Activated T-cell treated with anti-CD3 and anti-CD28 coated beads for 1 hour (primary cell): ENCODE results near the gene LPP.
"Not testable (repeated sequence)": the region's sequence is repeated elsewhere in the genome, so short reads cannot be mapped to it uniquely, and the experiment has no call there.

ENCODE experiments used
- DNase-seq: peaks from one replicate; pipeline ENCODE4 v3.0.0-alpha.2; 2020; ENCODE audit warnings: low read depth

LPP gene

GRCh38 chr3:188682316-188682715 is 528.4 kb downstream of the LPP start:
- no peak for DNase-seq

- no peak for DNase-seq
Observed at GRCh38 chr3:188683032-188683521, 529.1 kb downstream of the LPP start.

- no peak for DNase-seq
Observed at GRCh38 chr3:188684276-188684675, 530.3 kb downstream of the LPP start.

GRCh38 chr3:188685789-188686188 is 531.8 kb downstream of the LPP start:
- DNase-seq = no peak

GRCh38 chr3:188686324-188686723 is 532.4 kb downstream of the LPP start:
- DNase-seq = no peak

GRCh38 chr3:188687389-188687788 is 533.4 kb downstream of the LPP start:
- no peak for DNase-seq

GRCh38 chr3:188689101-188689574 is 535.2 kb downstream of the LPP start:
- DNase-seq = no peak

- DNase-seq = no peak
Observed at GRCh38 chr3:188690064-188690463, 536.1 kb downstream of the LPP start.

GRCh38 chr3:188691004-188691403 is 537.0 kb downstream of the LPP start:
- DNase-seq = no peak

- no peak for DNase-seq
Observed at GRCh38 chr3:188691665-188692064, 537.7 kb downstream of the LPP start.

GRCh38 chr3:188692700-188693099 is 538.7 kb downstream of the LPP start:
- no peak for DNase-seq

GRCh38 chr3:188693435-188693834 is 539.5 kb downstream of the LPP start:
- no peak for DNase-seq

GRCh38 chr3:188695241-188695640 is 541.3 kb downstream of the LPP start:
- no peak for DNase-seq

GRCh38 chr3:188697127-188697526 is 543.2 kb downstream of the LPP start:
- DNase-seq = no peak

- DNase-seq = no peak
Observed at GRCh38 chr3:188698436-188698835, 544.5 kb downstream of the LPP start.

GRCh38 chr3:188700501-188700900 is 546.5 kb downstream of the LPP start:
- DNase-seq = no peak

GRCh38 chr3:188700918-188701317 is 547.0 kb downstream of the LPP start:
- DNase-seq = no peak

GRCh38 chr3:188701485-188701969 is 547.6 kb downstream of the LPP start:
- no peak for DNase-seq

GRCh38 chr3:188702028-188702427 is 548.1 kb downstream of the LPP start:
- not testable (repeated sequence) for DNase-seq

- DNase-seq = no peak
Observed at GRCh38 chr3:188706176-188706575, 552.2 kb downstream of the LPP start.

- DNase-seq = no peak
Observed at GRCh38 chr3:188706599-188706998, 552.6 kb downstream of the LPP start.

- no peak for DNase-seq
Observed at GRCh38 chr3:188707381-188708288, 553.7 kb downstream of the LPP start.

- no peak for DNase-seq
Observed at GRCh38 chr3:188711881-188712247, 557.9 kb downstream of the LPP start.
